Transverse colon (tissue), 4 donors: Measurements from ENCODE around the gene ABCC1.

Source experiments
- CTCF ChIP-seq, 5 experiments: fragments of 200-600 bp in 3 of 5; fragments of 450-650 bp in 2 of 5; sonication (generic) in 3 of 5; IDR thresholded peaks; 1 replicate in 2 of 5; 2 replicates in 3 of 5; pipeline ENCODE4 v1.5.1; 2016 to 2017; ENCODE audit warnings: antibody characterized with exemption in 5 of 5, inconsistent platforms in 3 of 5, mild to moderate bottlenecking in 2 of 5, moderate library complexity in 1 of 5
- EP300 ChIP-seq: sonication (generic); formaldehyde crosslinking; IDR thresholded peaks from one replicate; pipeline ENCODE4 v1.6.1; 2017; ENCODE audit warnings: antibody characterized with exemption, low read depth
- POLR2A ChIP-seq: fragments of 450-650 bp; IDR thresholded peaks from one replicate; pipeline ENCODE4 v1.6.1; 2016; ENCODE audit warnings: antibody characterized with exemption, mild to moderate bottlenecking, moderate library complexity
- POLR2AphosphoS5 ChIP-seq, 3 donors: sonication (generic); formaldehyde crosslinking; IDR thresholded peaks; one replicate each; pipeline ENCODE4 v1.6.1; 2016; ENCODE audit warnings: antibody characterized with exemption in 3 of 3

GRCh38 chr16:15913046-15913698 is 36.2 kb upstream of the ABCC1 start:
- TF ChIP-seq POLR2A: no peak
- TF ChIP-seq CTCF (IDR thresholded peaks at IDR 0.05): no peak
- no peak for TF ChIP-seq EP300
- TF ChIP-seq POLR2AphosphoS5 (IDR thresholded peaks at IDR 0.05): no peak
